IgD-negative memory B cell (primary cell): ENCODE data around the gene SHROOM3. TPM values are rescaled to one million over a fixed set of nuclear protein-coding genes. Genes with fewer than 3 reads are reported as not detected.

Source experiments
- H3K27ac Mint-ChIP-seq, 3 donors: one replicate each; pipeline ENCODE4 v1.8.0; 2020 to 2022; ENCODE audit warnings: mild to moderate bottlenecking in 3 of 3, mixed read lengths in 3 of 3, moderate library complexity in 1 of 3
- H3K27me3 Mint-ChIP-seq: one replicate; pipeline ENCODE4 v1.8.0; 2021; ENCODE audit warnings: mixed read lengths
- H3K36me3 Mint-ChIP-seq: one replicate; pipeline ENCODE4 v1.8.0; 2020; ENCODE audit warnings: mild to moderate bottlenecking, mixed read lengths
- H3K4me1 Mint-ChIP-seq, 3 donors: one replicate each; pipeline ENCODE4 v1.8.0; 2020 to 2022; ENCODE audit warnings: mixed read lengths in 3 of 3, mild to moderate bottlenecking in 1 of 3
- H3K4me3 Mint-ChIP-seq, 4 donors: one replicate each; pipeline ENCODE4 v1.8.0; 2020 to 2022; ENCODE audit warnings: mild to moderate bottlenecking in 4 of 4, mixed read lengths in 4 of 4, moderate library complexity in 3 of 4
- H3K9me3 Mint-ChIP-seq, 3 donors: one replicate each; pipeline ENCODE4 v1.8.0; 2020 to 2021; ENCODE audit warnings: mixed read lengths in 3 of 3, mild to moderate bottlenecking in 1 of 3
- polyA plus RNA-seq: library from polyadenylated mRNA; unstranded; fragments of 300-500 nt; fragmentation: Illumina TruSeq; gene quantifications from one replicate; pipeline ENCODE4 v1.2.3, GENCODE V29; 2021

Gene SHROOM3
- polyA plus RNA-seq, 1 donor from 2014 or later: not detected

GRCh38 chr4:76757418-76757939 is 322.4 kb downstream of the SHROOM3 start:
- H3K4me1 Mint-ChIP-seq: no peaks in the 10 kb centered on the region
- no peaks in the 10 kb centered on the region for H3K36me3 Mint-ChIP-seq
- no peak overlapping the region for H3K4me3 Mint-ChIP-seq
- peaks cover 19% of the 10 kb centered on the region for H3K27me3 Mint-ChIP-seq
- no peak overlapping the region for H3K27ac Mint-ChIP-seq
- H3K9me3 Mint-ChIP-seq: no peaks in the 10 kb centered on the region

GRCh38 chr4:76758290-76758882 is 323.4 kb downstream of the SHROOM3 start:
- Mint-ChIP-seq H3K9me3 (no peaks in the 10 kb centered on the region), H3K36me3 (no peaks in the 10 kb centered on the region), H3K27me3 (peaks cover 14% of the 10 kb centered on the region), H3K27ac (no peak overlapping the region), H3K4me3 (no peak overlapping the region), H3K4me1 (no peaks in the 10 kb centered on the region)

DNA sequence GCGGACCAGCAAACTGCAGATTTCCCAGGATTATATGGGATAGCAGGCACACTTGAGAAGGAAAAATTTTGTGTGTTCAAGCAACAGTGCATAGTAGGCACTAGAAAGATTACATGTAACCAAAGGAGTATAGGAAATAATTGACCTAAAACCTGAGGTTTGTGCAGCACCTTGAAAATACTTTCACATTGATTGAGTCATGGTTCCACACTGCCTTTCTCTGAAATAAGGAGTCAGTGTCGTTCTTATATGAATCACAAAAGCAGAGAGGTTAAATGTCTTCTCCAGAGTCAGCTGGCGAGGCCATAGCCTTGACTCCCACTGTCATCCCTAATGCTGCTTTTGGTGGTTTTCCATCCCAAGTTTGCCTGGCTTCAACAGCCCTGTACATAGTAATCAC is 324.0 kb downstream of the SHROOM3 start:
- no peaks in the 10 kb centered on the region for H3K36me3 Mint-ChIP-seq
- peaks cover 14% of the 10 kb centered on the region for H3K27me3 Mint-ChIP-seq
- no peak overlapping the region for H3K27ac Mint-ChIP-seq
- H3K9me3 Mint-ChIP-seq: no peaks in the 10 kb centered on the region
- H3K4me1 Mint-ChIP-seq: no peaks in the 10 kb centered on the region
- H3K4me3 Mint-ChIP-seq: no peak overlapping the region

GRCh38 chr4:76760193-76760592 is 325.2 kb downstream of the SHROOM3 start:
- Mint-ChIP-seq H3K27ac (no peak overlapping the region), H3K4me1 (no peaks in the 10 kb centered on the region), H3K36me3 (no peaks in the 10 kb centered on the region), H3K9me3 (no peaks in the 10 kb centered on the region), H3K4me3 (no peak overlapping the region), H3K27me3 (peaks cover 13% of the 10 kb centered on the region)

GRCh38 chr4:76762137-76763130 is 327.4 kb downstream of the SHROOM3 start:
- no peak overlapping the region for H3K4me3 Mint-ChIP-seq
- no peak overlapping the region for H3K27ac Mint-ChIP-seq
- H3K9me3 Mint-ChIP-seq: no peaks in the 10 kb centered on the region
- no peaks in the 10 kb centered on the region for H3K36me3 Mint-ChIP-seq
- peaks cover 15% of the 10 kb centered on the region for H3K27me3 Mint-ChIP-seq
- H3K4me1 Mint-ChIP-seq: peaks cover 0 to 2% (median 0%) of the 10 kb centered on the region in 3 donors

- Mint-ChIP-seq H3K27ac (no peak overlapping the region), H3K4me3 (no peak overlapping the region), H3K27me3 (peaks cover 18% of the 10 kb centered on the region), H3K9me3 (no peaks in the 10 kb centered on the region), H3K4me1 (peaks cover 0 to 2% (median 0%) of the 10 kb centered on the region in 3 donors), H3K36me3 (no peaks in the 10 kb centered on the region)
These were observed 329.2 kb downstream of the SHROOM3 start for GRCh38 chr4:76764251-76764650.

DNA sequence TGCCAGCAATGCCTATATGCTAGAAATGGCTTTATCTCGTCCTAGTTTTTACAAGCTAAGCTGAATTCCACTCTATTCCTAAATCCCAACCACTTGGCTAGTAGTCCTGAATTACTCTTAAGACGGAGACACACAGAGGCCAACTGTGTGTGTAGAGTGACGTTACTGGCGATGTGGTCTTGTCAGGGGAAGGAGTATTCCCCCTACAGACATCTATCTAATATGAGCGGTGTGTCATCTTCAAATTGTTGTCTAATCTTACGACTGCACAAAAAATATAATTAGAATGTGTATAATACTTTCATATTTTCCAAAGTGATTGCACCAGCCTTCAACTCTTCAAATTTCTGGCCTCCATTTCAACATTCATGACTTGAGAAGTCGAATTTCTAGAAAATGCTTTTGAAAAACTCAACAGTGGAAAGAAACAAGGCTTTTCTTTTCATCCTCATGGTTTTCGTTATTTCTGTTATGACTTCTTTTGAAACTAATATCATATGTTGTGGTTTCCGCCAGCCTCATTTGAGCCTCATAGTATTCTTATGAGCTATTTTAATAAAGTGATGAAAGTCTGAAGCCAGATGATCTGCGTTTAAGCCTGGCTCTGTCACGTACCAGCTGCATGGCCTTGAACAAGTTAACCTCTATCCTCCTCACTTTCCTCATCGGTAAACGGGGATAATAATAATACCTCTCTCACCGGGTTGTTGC is 330.6 kb downstream of the SHROOM3 start:
- Mint-ChIP-seq H3K36me3 (no peaks in the 10 kb centered on the region), H3K4me3 (no peak overlapping the region), H3K27ac (no peak overlapping the region), H3K9me3 (no peaks in the 10 kb centered on the region), H3K4me1 (peaks cover 0 to 2% (median 0%) of the 10 kb centered on the region in 3 donors), H3K27me3 (peaks cover 19% of the 10 kb centered on the region)

DNA sequence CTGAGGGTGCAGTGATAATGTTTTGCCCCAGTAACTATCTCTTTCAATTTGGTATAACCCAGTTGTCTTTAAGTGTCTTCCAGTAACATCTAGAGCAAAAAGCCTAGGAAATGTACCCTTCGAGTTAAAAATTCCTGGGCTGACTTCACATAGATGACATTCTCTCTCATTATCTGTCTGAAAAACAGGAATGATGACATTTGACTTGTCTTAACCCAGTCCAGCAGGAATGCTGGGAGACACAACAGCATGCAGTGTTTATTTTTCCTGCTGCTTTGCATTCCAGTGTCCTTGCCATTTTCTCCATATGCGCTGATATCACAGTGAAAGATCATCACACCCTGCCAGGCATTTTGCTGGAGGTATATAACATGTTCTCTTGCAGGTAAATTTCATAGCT is 333.0 kb downstream of the SHROOM3 start:
- Mint-ChIP-seq H3K4me3 (no peak overlapping the region), H3K27me3 (peaks cover 12% of the 10 kb centered on the region), H3K27ac (no peak overlapping the region), H3K9me3 (no peaks in the 10 kb centered on the region), H3K36me3 (peaks cover 3% of the 10 kb centered on the region), H3K4me1 (peaks cover 0 to 8% (median 0%) of the 10 kb centered on the region in 3 donors)

GRCh38 chr4:76772498-76773106 is 337.6 kb downstream of the SHROOM3 start:
- no peak overlapping the region for H3K4me3 Mint-ChIP-seq
- H3K9me3 Mint-ChIP-seq: no peaks in the 10 kb centered on the region
- H3K36me3 Mint-ChIP-seq: peaks cover 3% of the 10 kb centered on the region
- peak overlapping the region in 1 of 3 donors; percentile 41 for H3K27ac Mint-ChIP-seq
- H3K27me3 Mint-ChIP-seq: peaks cover 8% of the 10 kb centered on the region
- H3K4me1 Mint-ChIP-seq: peaks cover 0 to 6% (median 0%) of the 10 kb centered on the region in 3 donors

DNA sequence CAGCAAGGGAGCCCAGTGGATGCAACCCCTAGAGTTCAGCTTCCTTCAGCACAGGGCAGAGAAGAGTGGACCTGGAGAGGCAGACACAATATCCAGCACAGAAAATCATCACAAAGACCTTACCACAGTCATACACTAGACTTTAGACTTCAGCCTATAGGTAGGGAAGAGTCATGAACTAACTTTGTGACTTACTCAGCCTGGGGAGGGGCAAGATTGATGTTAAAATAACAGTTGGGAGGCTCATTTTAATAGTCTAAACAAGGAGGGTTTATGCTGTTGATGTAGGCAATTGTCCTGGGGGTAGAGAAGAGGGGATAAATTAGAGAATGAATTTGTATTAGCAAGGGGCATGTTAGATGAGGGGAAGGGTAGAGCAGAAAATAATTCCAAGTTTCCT is 338.7 kb downstream of the SHROOM3 start:
- peaks cover 5% of the 10 kb centered on the region for H3K27me3 Mint-ChIP-seq
- no peak overlapping the region for H3K4me3 Mint-ChIP-seq
- H3K4me1 Mint-ChIP-seq: peaks cover 0 to 6% (median 0%) of the 10 kb centered on the region in 3 donors
- no peaks in the 10 kb centered on the region for H3K9me3 Mint-ChIP-seq
- no peak overlapping the region for H3K27ac Mint-ChIP-seq
- H3K36me3 Mint-ChIP-seq: peaks cover 3% of the 10 kb centered on the region

DNA sequence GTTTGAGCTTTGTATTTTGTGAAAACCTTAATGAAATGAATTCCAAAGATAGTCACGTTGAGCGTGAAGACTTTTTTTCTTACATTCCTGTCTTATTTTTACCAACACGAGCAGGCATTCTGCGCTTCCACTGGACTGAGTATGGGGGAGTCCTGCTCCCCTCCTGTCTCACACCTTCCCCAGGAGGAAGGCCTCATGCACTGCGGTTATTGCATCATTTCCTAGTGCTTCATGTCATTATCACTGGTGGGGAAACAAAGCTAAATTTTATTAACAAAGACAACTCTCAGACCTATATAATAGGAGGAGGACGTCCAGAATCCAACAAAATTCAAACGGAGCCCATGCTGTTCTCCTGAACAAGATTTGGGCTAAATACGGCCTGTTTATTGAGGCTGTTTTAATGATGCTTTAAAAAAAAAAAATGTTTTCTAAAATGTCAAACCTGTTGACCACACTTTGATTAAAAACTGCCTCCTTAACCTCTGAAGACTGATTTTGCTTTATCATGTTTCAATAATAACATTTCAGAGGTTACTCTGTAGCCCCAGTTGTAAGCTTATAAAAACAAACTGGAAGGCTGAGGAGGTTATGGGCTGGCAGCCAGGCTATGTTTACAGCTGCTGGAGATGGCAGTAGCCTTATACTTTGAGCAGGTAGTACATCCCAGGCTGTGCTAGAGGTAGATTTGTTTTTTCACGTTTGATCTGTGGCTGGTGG is 344.9 kb downstream of the SHROOM3 start:
- no peak overlapping the region for H3K27ac Mint-ChIP-seq
- no peaks in the 10 kb centered on the region for H3K4me1 Mint-ChIP-seq
- H3K9me3 Mint-ChIP-seq: no peaks in the 10 kb centered on the region
- H3K27me3 Mint-ChIP-seq: peaks cover 6% of the 10 kb centered on the region
- H3K4me3 Mint-ChIP-seq: no peak overlapping the region
- H3K36me3 Mint-ChIP-seq: no peaks in the 10 kb centered on the region

- Mint-ChIP-seq H3K9me3 (no peaks in the 10 kb centered on the region), H3K36me3 (no peaks in the 10 kb centered on the region), H3K4me1 (no peaks in the 10 kb centered on the region), H3K4me3 (no peak overlapping the region), H3K27ac (no peak overlapping the region), H3K27me3 (peaks cover 9% of the 10 kb centered on the region)
These were observed 346.0 kb downstream of the SHROOM3 start for GRCh38 chr4:76780781-76781697.
